PC-9 (cell line): ENCODE data around the gene IKBKG. TPM values are rescaled to one million over a fixed set of nuclear protein-coding genes. Genes with fewer than 3 reads are reported as not detected.
A peak's percentile ranks its signal among the peaks of the same experiment; 100 is the strongest.

Source experiments
- BruUV-seq: library from RNA; stranded (reverse); fragments of 400-500 nt; replicated peaks from 2 replicates; lab custom pipeline; 2021; lab: Mats Ljungman, UMichigan
- CTCF ChIA-PET: fragments of 300-600 bp; sonication (Branson Sonifier 250); formaldehyde crosslinking; loops from one replicate; lab custom pipeline; 2022; ENCODE audit warnings: antibody characterized with exemption; lab: Charles Lee
- POLR2A ChIA-PET: fragments of 300-600 bp; sonication (Branson Sonifier 250); formaldehyde crosslinking; loops from one replicate; lab custom pipeline; 2022; ENCODE audit warnings: antibody characterized with exemption; ENCODE audit not compliant: unreplicated experiment; lab: Charles Lee
- DNase-seq, 2 experiments: peaks; one replicate each; pipeline versions ENCODE4 v3.0.0 to v3.0.0-alpha.2; 2015 to 2022; ENCODE audit warnings: mixed read lengths in 1 of 2
- H2AFZ ChIP-seq: fragments of 200-600 bp; sonication (generic); 2 replicates; pipeline ENCODE4 v1.8.1; 2017; ENCODE audit warnings: antibody characterized with exemption
- H3F3A ChIP-seq: fragments of 200-600 bp; sonication (generic); 2 replicates; pipeline ENCODE4 v1.8.1; 2017; ENCODE audit warnings: antibody characterized with exemption, mild to moderate bottlenecking, low read depth; ENCODE audit not compliant: insufficient read depth
- H3K27ac ChIP-seq: fragments of 200-600 bp; sonication (generic); 2 replicates; pipeline ENCODE4 v1.6.1; 2016; ENCODE audit warnings: mixed run types
- H3K27me3 ChIP-seq: fragments of 200-600 bp; sonication (generic); 2 replicates; pipeline ENCODE4 v1.6.1; 2016; ENCODE audit warnings: low read depth, mixed run types; ENCODE audit not compliant: insufficient read depth
- H3K36me3 ChIP-seq: fragments of 200-600 bp; sonication (generic); 2 replicates; pipeline ENCODE4 v1.6.1; 2016; ENCODE audit warnings: low read depth, mixed run types
- H3K4me1 ChIP-seq: fragments of 200-600 bp; sonication (generic); replicated peaks from 2 replicates; pipeline ENCODE4 v1.6.1; 2016; ENCODE audit warnings: mixed run types; ENCODE audit not compliant: insufficient read depth
- H3K4me2 ChIP-seq: fragments of 200-600 bp; sonication (generic); 2 replicates; pipeline ENCODE4 v1.6.1; 2017; ENCODE audit warnings: mixed run types
- H3K4me3 ChIP-seq: fragments of 200-600 bp; sonication (generic); 2 replicates; pipeline ENCODE4 v1.6.1; 2016; ENCODE audit warnings: mixed run types
- H3K79me2 ChIP-seq: fragments of 200-600 bp; sonication (generic); 2 replicates; pipeline ENCODE4 v1.6.1; 2017; ENCODE audit warnings: low read depth, mixed run types
- H3K9me2 ChIP-seq: fragments of 200-600 bp; sonication (generic); 2 replicates; pipeline ENCODE4 v1.8.1; 2017; ENCODE audit warnings: mild to moderate bottlenecking; ENCODE audit not compliant: insufficient read depth
- H3K9me3 ChIP-seq: fragments of 200-600 bp; sonication (generic); 2 replicates; pipeline ENCODE4 v1.8.1; 2016; ENCODE audit warnings: low read depth; ENCODE audit not compliant: insufficient read depth
- H4K20me1 ChIP-seq: fragments of 200-600 bp; sonication (generic); 2 replicates; pipeline ENCODE4 v1.8.1; 2017; ENCODE audit not compliant: insufficient read depth
- EZH2 ChIP-seq: fragments of 200-600 bp; sonication (generic); IDR thresholded peaks from 2 replicates; pipeline ENCODE4 v1.8.0; 2017; ENCODE audit warnings: antibody characterized with exemption, low read depth
- intact Hi-C: fragments of 100-400 bp; cut with micrococcal nuclease; formaldehyde crosslinking; loops from one replicate; pipeline ENCODE4 v1.10.0; 2022; ENCODE audit not compliant: unreplicated experiment
- total RNA-seq: library from RNA; stranded (reverse); gene quantifications from 2 replicates; pipeline ENCODE4 v1.2.3, GENCODE V29; 2021
- TF ChIP-seq, protein P1 (sequence below): fragments of 200-600 bp; sonication (generic); conservative IDR thresholded peaks from 2 replicates; pipeline ENCODE4 v1.6.1; 2017; ENCODE audit warnings: mixed run types, antibody characterized with exemption, mild to moderate bottlenecking, moderate library complexity

Gene IKBKG
- total RNA-seq, 1 experiment from 2014 or later: 68.3 TPM

- DNase-seq: peak; percentile 93 to 97
- no peaks in the 10 kb centered on the region for H3K9me2 ChIP-seq
- BruUV-seq: no TSS peak
- no peak overlapping the region for H2AFZ ChIP-seq
- H3K4me3 ChIP-seq: peak overlapping the region; percentile 52; the same call in 1 of the 2 replicates
- TF ChIP-seq, protein P1, sequence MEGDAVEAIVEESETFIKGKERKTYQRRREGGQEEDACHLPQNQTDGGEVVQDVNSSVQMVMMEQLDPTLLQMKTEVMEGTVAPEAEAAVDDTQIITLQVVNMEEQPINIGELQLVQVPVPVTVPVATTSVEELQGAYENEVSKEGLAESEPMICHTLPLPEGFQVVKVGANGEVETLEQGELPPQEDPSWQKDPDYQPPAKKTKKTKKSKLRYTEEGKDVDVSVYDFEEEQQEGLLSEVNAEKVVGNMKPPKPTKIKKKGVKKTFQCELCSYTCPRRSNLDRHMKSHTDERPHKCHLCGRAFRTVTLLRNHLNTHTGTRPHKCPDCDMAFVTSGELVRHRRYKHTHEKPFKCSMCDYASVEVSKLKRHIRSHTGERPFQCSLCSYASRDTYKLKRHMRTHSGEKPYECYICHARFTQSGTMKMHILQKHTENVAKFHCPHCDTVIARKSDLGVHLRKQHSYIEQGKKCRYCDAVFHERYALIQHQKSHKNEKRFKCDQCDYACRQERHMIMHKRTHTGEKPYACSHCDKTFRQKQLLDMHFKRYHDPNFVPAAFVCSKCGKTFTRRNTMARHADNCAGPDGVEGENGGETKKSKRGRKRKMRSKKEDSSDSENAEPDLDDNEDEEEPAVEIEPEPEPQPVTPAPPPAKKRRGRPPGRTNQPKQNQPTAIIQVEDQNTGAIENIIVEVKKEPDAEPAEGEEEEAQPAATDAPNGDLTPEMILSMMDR: no peak
- TF ChIP-seq EZH2: no peak
- CTCF ChIA-PET: interaction anchor here (1.0 kb wide), 1 partner anchor 168 kb away, joined by 3 read pairs; no protein-coding TSS in a partner anchor
- peak overlapping the region; percentile 99 for H3K4me2 ChIP-seq
- H3K4me1 ChIP-seq: peaks cover 58% of the 10 kb centered on the region
- POLR2A ChIA-PET: interaction anchor here (0.5 to 2.0 kb wide), 11 partner anchors 9 to 176 kb away, joined by 3 to 18 read pairs (median 7); partner anchors contain the start of gene SLC10A3
- peak overlapping the region; percentile 100 for H3K27ac ChIP-seq
- H3K79me2 ChIP-seq: peaks cover 83% of the 10 kb centered on the region
- peaks cover 8% of the 10 kb centered on the region for H4K20me1 ChIP-seq
- peaks cover 42% of the 10 kb centered on the region for H3K36me3 ChIP-seq
- no peaks in the 10 kb centered on the region for H3K9me3 ChIP-seq
- H3F3A ChIP-seq: peaks cover 94% of the 10 kb centered on the region
- H3K27me3 ChIP-seq: no peaks in the 10 kb centered on the region
- intact Hi-C loops: loop anchor here (1.0 kb wide), 1 partner anchor 51 kb away; the partner anchor contains the start of gene SLC10A3
Measured at GRCh38 chrX:154540897-154541535, 6.4 kb upstream of the IKBKG start.

DNA sequence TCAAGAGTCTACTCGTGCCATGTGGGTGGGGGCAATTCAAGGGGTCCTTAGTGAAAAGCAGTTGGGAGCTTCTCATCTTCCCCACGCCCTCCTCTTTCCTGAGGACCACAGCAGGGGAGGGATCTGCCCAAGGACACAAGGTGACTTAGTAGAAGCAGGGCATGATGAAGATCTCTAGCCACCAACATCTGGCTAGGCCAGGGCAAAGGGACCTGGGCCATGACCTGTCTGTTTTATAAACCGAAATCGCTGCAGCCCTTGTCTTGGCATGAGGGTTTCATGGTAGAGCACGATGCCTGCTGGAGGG, 5.9 kb upstream of the IKBKG start:
- BruUV-seq: no TSS peak
- Histone ChIP-seq H4K20me1 (peaks cover 8% of the 10 kb centered on the region), H3K79me2 (peaks cover 83% of the 10 kb centered on the region), H3K9me2 (no peaks in the 10 kb centered on the region), H3K9me3 (no peaks in the 10 kb centered on the region), H3F3A (peaks cover 94% of the 10 kb centered on the region), H3K4me2 (peak overlapping the region; percentile 99), H2AFZ (no peak overlapping the region), H3K4me1 (peaks cover 58% of the 10 kb centered on the region), H3K4me3 (peak overlapping the region; percentile 52; the same call in 1 of the 2 replicates), H3K27me3 (no peaks in the 10 kb centered on the region), H3K27ac (peak overlapping the region; percentile 100), H3K36me3 (peaks cover 45% of the 10 kb centered on the region)
- DNase-seq: no peak
- TF ChIP-seq, protein P1: no peak
- no peak for TF ChIP-seq EZH2
- ChIA-PET POLR2A (interaction anchor here (0.5 to 2.0 kb wide), 8 partner anchors 10 to 176 kb away, joined by 3 to 18 read pairs (median 8); partner anchors contain the start of gene SLC10A3), CTCF (interaction anchor here (1.0 kb wide), 1 partner anchor 168 kb away, joined by 3 read pairs; no protein-coding TSS in a partner anchor)
- intact Hi-C loops: loop anchor here (1.0 kb wide), 1 partner anchor 51 kb away; the partner anchor contains the start of gene SLC10A3

- H2AFZ ChIP-seq: no peak overlapping the region
- POLR2A ChIA-PET: interaction anchor here (0.5 to 2.0 kb wide), 14 partner anchors 10 to 838 kb away, joined by 3 to 18 read pairs (median 4); partner anchors contain the start of gene SLC10A3
Measured at GRCh38 chrX:154541896-154542722, 5.3 kb upstream of the IKBKG start.

More at GRCh38 chrX:154541896-154542722, 5.3 kb upstream of the IKBKG start:
- H3K36me3 ChIP-seq: peaks cover 45% of the 10 kb centered on the region
- H3K27me3 ChIP-seq: no peaks in the 10 kb centered on the region
- no TSS peak for BruUV-seq
- peak; percentile 93 to 97 for DNase-seq
- H3K4me1 ChIP-seq: peaks cover 58% of the 10 kb centered on the region
- H3K4me3 ChIP-seq: peak overlapping the region; percentile 99
- peaks cover 78% of the 10 kb centered on the region for H3K79me2 ChIP-seq
- H3K9me2 ChIP-seq: no peaks in the 10 kb centered on the region
- CTCF ChIA-PET: interaction anchor here (1.0 to 1.1 kb wide), 2 partner anchors 169 kb away, joined by 3 read pairs; no protein-coding TSS in a partner anchor
- TF ChIP-seq, protein P1: no peak
- TF ChIP-seq EZH2: no peak
- peaks cover 88% of the 10 kb centered on the region for H3F3A ChIP-seq
- peak overlapping the region; percentile 99 for H3K4me2 ChIP-seq
- H4K20me1 ChIP-seq: peaks cover 5% of the 10 kb centered on the region
- intact Hi-C loops: loop anchor here (1.0 kb wide), 1 partner anchor 52 kb away; the partner anchor contains the start of gene SLC10A3
- H3K9me3 ChIP-seq: no peaks in the 10 kb centered on the region
- H3K27ac ChIP-seq: peak overlapping the region; percentile 100
